DOHH2 (cell line): ENCODE measurements around the gene PPP2R2B.

ENCODE experiments used
- CTCF ChIP-seq: fragments of 200-600 bp; sonication (generic); IDR thresholded peaks from one replicate; pipeline ENCODE4 v1.5.1; 2014; ENCODE audit warnings: antibody characterized with exemption, mild to moderate bottlenecking, low read depth, low read length; ENCODE audit not compliant: poor library complexity, severe bottlenecking
- EZH2phosphoT487 ChIP-seq: fragments of 200-600 bp; sonication (generic); IDR thresholded peaks from 2 replicates; pipeline ENCODE4 v1.6.1; 2017; ENCODE audit warnings: borderline replicate concordance, mild to moderate bottlenecking, antibody characterized with exemption, low read length, moderate library complexity, mixed read lengths

- TF ChIP-seq CTCF, result no peak
- no peak for TF ChIP-seq EZH2phosphoT487
Measured at GRCh38 chr5:146924132-146924531, 45.6 kb upstream of the PPP2R2B start.
